RWPE2 (cell line): ENCODE data around the gene TRMU.

Experiments
- ATAC-seq: fragments of 200-7000 bp; cut with Tn5 transposase; 3 replicates; pipeline ENCODE4 v1.9.1; 2021; ENCODE audit warnings: low read depth
- DNase-seq: peaks from one replicate; pipeline ENCODE4 v3.0.0-alpha.2; 2020; ENCODE audit warnings: low spot score
- H3K27ac ChIP-seq: fragments of 450-650 bp; 2 replicates; pipeline ENCODE4 v1.5.1; 2017; ENCODE audit warnings: mild to moderate bottlenecking; ENCODE audit not compliant: poor library complexity, severe bottlenecking
- H3K27me3 ChIP-seq: fragments of 250-450 bp; sonication (Bioruptor Pico); 2 replicates; pipeline ENCODE4 v1.5.1; 2021; ENCODE audit warnings: mild to moderate bottlenecking, moderate library complexity; ENCODE audit not compliant: insufficient read depth, poor library complexity, severe bottlenecking
- H3K36me3 ChIP-seq: fragments of 250-450 bp; sonication (Bioruptor Pico); 2 replicates; pipeline ENCODE4 v1.5.1; 2020; ENCODE audit warnings: low read depth, mild to moderate bottlenecking, moderate library complexity
- H3K4me1 ChIP-seq: fragments of 250-450 bp; sonication (Bioruptor Pico); 2 replicates; pipeline ENCODE4 v1.5.1; 2021; ENCODE audit warnings: mild to moderate bottlenecking, moderate library complexity; ENCODE audit not compliant: insufficient read depth, poor library complexity, severe bottlenecking
- H3K4me3 ChIP-seq: fragments of 250-450 bp; sonication (Bioruptor Pico); 2 replicates; pipeline ENCODE4 v1.5.1; 2021; ENCODE audit warnings: mild to moderate bottlenecking, moderate library complexity; ENCODE audit not compliant: severe bottlenecking
- H3K9me3 ChIP-seq: fragments of 250-450 bp; sonication (Bioruptor Pico); 2 replicates; pipeline ENCODE4 v1.5.1; 2021; ENCODE audit warnings: mild to moderate bottlenecking, moderate library complexity; ENCODE audit not compliant: severe bottlenecking
- CTCF ChIP-seq: fragments of 450-650 bp; IDR thresholded peaks from one replicate; pipeline ENCODE4 v1.5.1; 2017; ENCODE audit warnings: mild to moderate bottlenecking, moderate library complexity; ENCODE audit not compliant: poor library complexity, severe bottlenecking

Gene TRMU

GRCh38 chr22:46362203-46362933 is 26.9 kb downstream of the TRMU start:
- H3K9me3 ChIP-seq, result no peaks in the 10 kb centered on the region
- no peak overlapping the region for H3K27ac ChIP-seq
- DNase-seq, result no peak
- H3K4me3 ChIP-seq, result no peak overlapping the region
- ATAC-seq, result no peak
- no peak for TF ChIP-seq CTCF
- no peaks in the 10 kb centered on the region for H3K27me3 ChIP-seq
- H3K36me3 ChIP-seq, result peaks cover 63% of the 10 kb centered on the region
- no peaks in the 10 kb centered on the region for H3K4me1 ChIP-seq

DNA sequence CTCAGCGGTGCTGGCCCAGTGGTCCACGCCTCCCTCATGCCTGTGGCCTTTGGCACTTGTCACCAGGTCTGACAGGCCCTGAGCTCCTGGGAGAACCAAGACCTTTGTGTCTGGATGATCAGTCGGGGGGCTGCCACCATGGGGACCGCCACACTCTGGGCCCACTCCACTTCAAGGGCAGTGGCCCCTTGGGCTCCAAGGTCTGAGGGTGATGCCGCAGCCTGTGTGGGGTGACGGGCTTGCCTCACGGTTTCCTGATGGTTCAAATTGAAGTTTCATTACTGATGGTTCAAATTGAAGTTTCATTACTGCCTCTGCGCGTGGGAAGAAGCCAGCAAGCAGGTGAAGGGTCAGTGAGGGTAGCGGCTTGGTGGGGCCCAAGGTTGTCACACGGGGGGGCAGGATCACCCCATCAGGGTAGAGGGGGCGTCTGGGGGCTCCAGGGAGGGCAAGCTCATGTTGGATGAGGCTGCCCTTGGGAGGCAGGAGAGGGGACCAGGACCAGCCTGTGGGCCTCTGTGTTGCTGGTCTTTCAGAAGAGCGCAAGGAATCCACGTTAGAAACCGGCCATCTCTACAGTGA is 27.5 kb downstream of the TRMU start:
- H3K27ac ChIP-seq, result no peak overlapping the region
- H3K27me3 ChIP-seq, result no peaks in the 10 kb centered on the region
- TF ChIP-seq CTCF, result no peak

GRCh38 chr22:46363611-46364321 is 28.3 kb downstream of the TRMU start:
- Histone ChIP-seq H3K4me3 (no peak overlapping the region), H3K4me1 (no peaks in the 10 kb centered on the region), H3K27ac (no peak overlapping the region), H3K27me3 (no peaks in the 10 kb centered on the region), H3K36me3 (peaks cover 64% of the 10 kb centered on the region), H3K9me3 (no peaks in the 10 kb centered on the region)
- DNase-seq, result peak; percentile 61
- ATAC-seq, result no peak
- TF ChIP-seq CTCF, result no peak

More for the DNA sequence above, 27.5 kb downstream of the TRMU start:
- Histone ChIP-seq H3K36me3 (peaks cover 64% of the 10 kb centered on the region), H3K4me3 (no peak overlapping the region), H3K4me1 (no peaks in the 10 kb centered on the region), H3K9me3 (no peaks in the 10 kb centered on the region)
- ATAC-seq, result no peak
- DNase-seq, result no peak

DNA sequence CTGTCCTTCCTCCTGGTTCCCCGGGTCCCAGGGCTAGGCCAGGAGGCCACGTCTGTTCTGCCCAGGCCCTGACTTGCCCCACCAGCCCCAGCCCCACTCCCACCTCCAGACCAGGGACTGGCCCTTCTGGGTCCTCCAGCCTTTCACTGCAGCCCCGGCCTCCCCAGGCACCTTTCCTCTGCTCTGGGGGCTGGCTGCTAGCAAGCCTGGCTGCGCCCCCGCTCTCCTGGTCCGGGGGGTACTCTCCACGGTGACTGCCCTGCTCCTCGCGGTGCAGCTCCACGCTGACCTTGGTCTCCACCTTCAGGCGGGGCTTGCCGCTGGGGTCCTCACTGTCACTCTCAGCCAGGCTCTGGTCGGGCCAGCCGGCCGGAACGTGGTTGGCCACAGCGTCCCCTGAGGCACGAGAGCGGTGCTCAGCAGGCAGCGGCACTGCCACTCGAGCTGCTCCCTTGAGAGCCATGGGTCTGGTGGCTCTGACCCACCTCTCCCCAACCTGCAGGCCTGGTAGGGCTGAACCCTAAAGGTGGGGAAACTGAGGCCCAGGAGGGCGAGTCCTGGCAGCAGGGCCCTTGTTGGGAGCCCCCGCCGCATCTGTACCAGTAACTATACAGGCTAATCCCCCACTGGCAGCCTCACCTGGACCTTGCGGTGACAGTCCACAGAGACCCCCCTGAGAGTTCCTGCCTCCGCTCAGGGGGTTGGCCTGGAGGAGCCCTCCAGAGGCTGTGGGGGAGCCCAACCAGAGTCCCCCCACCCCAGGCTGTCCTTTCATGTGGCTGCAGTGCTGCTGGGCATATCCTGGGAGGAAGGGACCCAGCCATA is 29.0 kb downstream of the TRMU start:
- Histone ChIP-seq H3K36me3 (peaks cover 64% of the 10 kb centered on the region), H3K4me1 (no peaks in the 10 kb centered on the region), H3K27me3 (no peaks in the 10 kb centered on the region), H3K9me3 (no peaks in the 10 kb centered on the region), H3K27ac (no peak overlapping the region), H3K4me3 (no peak overlapping the region)
- ATAC-seq, result no peak
- DNase-seq, result peak; percentile 65
- TF ChIP-seq CTCF, result no peak
